Keratinocyte (primary cell): ENCODE data around the gene FCER2.

ENCODE experiments used
- EZH2 ChIP-seq: IDR thresholded peaks from one replicate; pipeline ENCODE4 v1.6.1; 2012; ENCODE audit warnings: inconsistent platforms, mild to moderate bottlenecking, low read length, moderate library complexity
- TF ChIP-seq, protein P1 (sequence below), 3 experiments: IDR thresholded peaks in 1 of 3; conservative IDR thresholded peaks in 1 of 3; optimal IDR thresholded peaks in 1 of 3; 2 replicates in 2 of 3; 3 replicates in 1 of 3; pipeline versions ENCODE3 to v1.5.1; 2011; ENCODE audit warnings: low read length in 3 of 3, mild to moderate bottlenecking in 3 of 3, moderate library complexity in 2 of 3, control low read depth in 1 of 3, inconsistent platforms in 1 of 3; ENCODE audit not compliant: insufficient read depth in 2 of 3; ENCODE audit errors: extremely low read depth in 1 of 3

DNA sequence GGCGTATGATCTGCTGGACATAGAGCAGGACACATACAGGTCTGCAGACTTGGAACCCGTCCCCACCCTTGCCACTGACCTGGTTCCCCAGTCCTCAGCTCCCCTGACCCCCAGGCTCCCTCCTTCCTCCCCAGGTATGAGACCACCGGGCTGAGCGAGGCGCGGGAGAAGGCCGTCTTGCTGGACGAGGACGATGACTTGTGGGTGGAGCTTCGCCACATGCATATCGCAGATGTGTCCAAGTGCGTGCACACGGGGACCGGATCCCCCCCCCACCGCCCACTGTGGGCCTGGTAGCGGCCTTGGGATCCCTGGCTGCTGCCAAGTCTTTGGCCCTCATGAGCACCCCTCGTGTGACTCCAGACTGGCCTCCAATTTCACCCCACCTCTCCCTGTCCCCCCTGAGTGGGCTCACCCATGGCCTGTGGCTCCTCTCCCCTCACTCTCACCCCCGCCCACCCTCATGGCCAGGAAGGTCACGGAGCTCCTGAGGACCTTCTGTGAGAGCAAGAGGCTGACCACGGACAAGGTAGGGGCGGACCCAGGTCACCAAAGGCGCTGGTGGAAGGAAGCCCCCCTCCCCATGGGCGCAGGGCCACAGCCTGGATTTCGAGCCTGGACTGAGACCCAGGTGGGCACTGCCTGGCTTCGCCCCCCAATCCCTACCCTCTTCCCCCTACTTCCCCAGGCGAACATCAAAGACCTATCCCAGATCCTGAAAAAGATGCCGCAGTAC, 59.5 kb downstream of the FCER2 start:
- TF ChIP-seq, protein P1, sequence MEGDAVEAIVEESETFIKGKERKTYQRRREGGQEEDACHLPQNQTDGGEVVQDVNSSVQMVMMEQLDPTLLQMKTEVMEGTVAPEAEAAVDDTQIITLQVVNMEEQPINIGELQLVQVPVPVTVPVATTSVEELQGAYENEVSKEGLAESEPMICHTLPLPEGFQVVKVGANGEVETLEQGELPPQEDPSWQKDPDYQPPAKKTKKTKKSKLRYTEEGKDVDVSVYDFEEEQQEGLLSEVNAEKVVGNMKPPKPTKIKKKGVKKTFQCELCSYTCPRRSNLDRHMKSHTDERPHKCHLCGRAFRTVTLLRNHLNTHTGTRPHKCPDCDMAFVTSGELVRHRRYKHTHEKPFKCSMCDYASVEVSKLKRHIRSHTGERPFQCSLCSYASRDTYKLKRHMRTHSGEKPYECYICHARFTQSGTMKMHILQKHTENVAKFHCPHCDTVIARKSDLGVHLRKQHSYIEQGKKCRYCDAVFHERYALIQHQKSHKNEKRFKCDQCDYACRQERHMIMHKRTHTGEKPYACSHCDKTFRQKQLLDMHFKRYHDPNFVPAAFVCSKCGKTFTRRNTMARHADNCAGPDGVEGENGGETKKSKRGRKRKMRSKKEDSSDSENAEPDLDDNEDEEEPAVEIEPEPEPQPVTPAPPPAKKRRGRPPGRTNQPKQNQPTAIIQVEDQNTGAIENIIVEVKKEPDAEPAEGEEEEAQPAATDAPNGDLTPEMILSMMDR (optimal IDR thresholded peaks at IDR 0.05 in 1 of 3, IDR thresholded peaks at IDR 0.05 in 1 of 3, conservative IDR thresholded peaks at IDR 0.05 in 1 of 3; ENCODE audit: extremely low read depth in 1 of 3, insufficient read depth in 2 of 3, low read length in 3 of 3): no peak
- TF ChIP-seq EZH2: no peak
